HepG2 (cell line): Measurements from ENCODE around the gene ATG7. TPM values are rescaled to one million over a fixed set of nuclear protein-coding genes. Genes with fewer than 3 reads are reported as not detected.

ENCODE experiments used
- AHDC1 ChIP-seq: sonication (generic); formaldehyde crosslinking; IDR thresholded peaks from 2 replicates; pipeline ENCODE4 v1.5.1; 2020; ENCODE audit warnings: mild to moderate bottlenecking, missing genetic modification reagents, borderline replicate concordance
- CENPT ChIP-seq: sonication (generic); formaldehyde crosslinking; IDR thresholded peaks from 2 replicates; pipeline ENCODE4 v1.8.0; 2022; ENCODE audit warnings: low read depth, mild to moderate bottlenecking, moderate library complexity, missing genetic modification reagents
- CREM ChIP-seq, 2 experiments: sonication (generic) in 1 of 2; formaldehyde crosslinking in 1 of 2; IDR thresholded peaks; 2 replicates each; pipeline versions ENCODE4 v1.4.0 to v1.6.1; 2016 to 2020; ENCODE audit warnings: antibody characterized with exemption in 1 of 2, mild to moderate bottlenecking in 1 of 2, missing genetic modification reagents in 1 of 2
- DMAP1 ChIP-seq: IDR thresholded peaks from 2 replicates; pipeline ENCODE4 v1.6.1; 2016
- ETV5 ChIP-seq: IDR thresholded peaks from 2 replicates; pipeline ENCODE4 v1.6.1; 2018; ENCODE audit warnings: missing biosample characterization, missing genetic modification reagents, inconsistent platforms, borderline replicate concordance
- HMGA1 ChIP-seq: sonication (generic); formaldehyde crosslinking; conservative IDR thresholded peaks from 2 replicates; pipeline ENCODE4 v1.4.0; 2020; ENCODE audit warnings: missing genetic modification reagents
- HNF4A ChIP-seq: sonication (generic); formaldehyde crosslinking; IDR thresholded peaks from 2 replicates; pipeline ENCODE4 v1.4.0; 2020; ENCODE audit warnings: missing genetic modification reagents
- KDM5A ChIP-seq: fragments of 200-600 bp; sonication (generic); IDR thresholded peaks from 2 replicates; pipeline ENCODE4 v1.7.0; 2018; ENCODE audit warnings: antibody characterized with exemption, mild to moderate bottlenecking, low read length, borderline replicate concordance
- KDM6A ChIP-seq: IDR thresholded peaks from 2 replicates; pipeline ENCODE4 v1.6.1; 2016; ENCODE audit warnings: low read depth
- NBN ChIP-seq: fragments of 450-650 bp; conservative IDR thresholded peaks from 2 replicates; pipeline ENCODE4 v1.6.1; 2017
- NFKBIZ ChIP-seq: IDR thresholded peaks from 2 replicates; pipeline ENCODE4 v1.6.1; 2018; ENCODE audit warnings: missing genetic modification reagents, missing compliant biosample characterization
- NR2F1 ChIP-seq, 2 experiments: fragments of 450-650 bp in 1 of 2; formaldehyde crosslinking in 1 of 2; IDR thresholded peaks; 2 replicates each; pipeline versions ENCODE4 v1.5.0 to v1.6.1; 2016 to 2020; ENCODE audit warnings: mild to moderate bottlenecking in 1 of 2, missing compliant biosample characterization in 1 of 2, missing genetic modification reagents in 1 of 2, moderate library complexity in 1 of 2
- POGK ChIP-seq: sonication (generic); formaldehyde crosslinking; conservative IDR thresholded peaks from 2 replicates; pipeline ENCODE4 v1.8.0; 2022; ENCODE audit warnings: mild to moderate bottlenecking, moderate library complexity, missing genetic modification reagents
- STAT5B ChIP-seq: sonication (generic); formaldehyde crosslinking; IDR thresholded peaks from 2 replicates; pipeline ENCODE4 v1.4.0; 2020; ENCODE audit warnings: missing genetic modification reagents
- THAP7 ChIP-seq: sonication (generic); formaldehyde crosslinking; IDR thresholded peaks from 2 replicates; pipeline ENCODE4 v1.8.1; 2023; ENCODE audit warnings: mild to moderate bottlenecking, missing genetic modification reagents
- ZBTB1 ChIP-seq: sonication (generic); formaldehyde crosslinking; IDR thresholded peaks from 2 replicates; pipeline ENCODE4 v1.4.0; 2020; ENCODE audit warnings: missing genetic modification reagents, borderline replicate concordance
- ZBTB49 ChIP-seq: sonication (generic); formaldehyde crosslinking; IDR thresholded peaks from 2 replicates; pipeline ENCODE4 v1.4.0; 2020; ENCODE audit warnings: missing genetic modification reagents, borderline replicate concordance
- ZFP36L2 ChIP-seq: sonication (generic); formaldehyde crosslinking; IDR thresholded peaks from 2 replicates; pipeline ENCODE4 v1.4.0; 2020; ENCODE audit warnings: missing genetic modification reagents
- ZFP62 ChIP-seq: sonication (generic); formaldehyde crosslinking; IDR thresholded peaks from 2 replicates; pipeline ENCODE4 v1.4.0; 2020; ENCODE audit warnings: missing genetic modification reagents
- ZNF556 ChIP-seq: sonication (generic); formaldehyde crosslinking; IDR thresholded peaks from 2 replicates; pipeline ENCODE4 v1.4.0; 2020; ENCODE audit warnings: mild to moderate bottlenecking, missing genetic modification reagents, borderline replicate concordance
- polyA plus RNA-seq, 8 experiments: library from polyadenylated mRNA; depleted of rRNA in 3 of 8; stranded (reverse) in 7 of 8; unstranded in 1 of 8; fragments of >200 nt; fragmentation: Illumina TruSeq in 4 of 8; extraction: Trizol in 4 of 8; gene quantifications; 2 replicates each; pipeline versions ENCODE4 v1.2.1 to v1.2.3, GENCODE V29; 2011 to 2016; ENCODE audit warnings: low read depth in 4 of 8, missing spikeins in 1 of 8, mixed read lengths in 1 of 8; ENCODE audit not compliant: insufficient read depth in 1 of 8
- total RNA-seq, 5 experiments: library from RNA; depleted of rRNA; stranded (reverse); fragments of >200 nt; fragmentation: Illumina TruSeq; extraction: Trizol; gene quantifications; 2 replicates each; pipeline ENCODE4 v1.2.3, GENCODE V29; 2016; ENCODE audit warnings: low read depth in 1 of 5

ATG7 gene
- total and polyA plus RNA-seq, 2 of the 13 experiments (the other 11 are each of a cell fraction or from before 2014, with no cell fraction given) = 7.8 to 22.1 TPM

GRCh38 chr3:11480663-11481298, 208.6 kb downstream of the ATG7 start (continued):
- peak; percentile 65; the same call in 1 of the 2 replicates for TF ChIP-seq AHDC1 (CRISPR knock-in tag)
- TF ChIP-seq NR2F1 (CRISPR knock-in tag; IDR thresholded peaks at IDR 0.05) = no peak
- TF ChIP-seq CENPT (CRISPR knock-in tag) = no peak
- TF ChIP-seq ZFP62 (CRISPR knock-in tag) = no peak
- TF ChIP-seq DMAP1 = no peak
- no peak for TF ChIP-seq HMGA1
- TF ChIP-seq NBN = no peak
- TF ChIP-seq ZFP36L2 (CRISPR knock-in tag) = no peak
- no peak for TF ChIP-seq NFKBIZ
- peak; percentile 73 for TF ChIP-seq HNF4A (CRISPR knock-in tag)
- no peak for TF ChIP-seq ZBTB49 (CRISPR knock-in tag)
- no peak for TF ChIP-seq KDM5A
- no peak for TF ChIP-seq POGK
- no peak for TF ChIP-seq ZNF556 (CRISPR knock-in tag)
- TF ChIP-seq ZBTB1 (CRISPR knock-in tag) = no peak
- no peak for TF ChIP-seq ETV5 (CRISPR knock-in tag)
- no peak for TF ChIP-seq KDM6A (CRISPR knock-in tag)
- TF ChIP-seq STAT5B (CRISPR knock-in tag) = no peak
- peak; percentile 45; the same call in 1 of the 2 replicates for TF ChIP-seq CREM (IDR thresholded peaks at IDR 0.05)
- TF ChIP-seq CREM (CRISPR knock-in tag; IDR thresholded peaks at IDR 0.05) = no peak
- TF ChIP-seq THAP7 = no peak
